ENCODE data around the gene ARHGEF11.
"Not testable (repeated sequence)": the region's sequence is repeated elsewhere in the genome, so short reads cannot be mapped to it uniquely, and the experiment has no call there.

The ARHGEF11 gene

GRCh38 chr1:156928043-156928602 lies 117.4 kb downstream of the ARHGEF11 start:
- Histone ChIP-seq H3K4me2 (ENCODE audit: low read length) (peak overlapping the region; percentile 79), H3K4me1 (ENCODE audit: control insufficient read depth, insufficient read depth, low read length) (peaks cover 13% of the 10 kb centered on the region), H3K9ac (ENCODE audit: low read depth, low read length) (no peak overlapping the region), H3K27me3 (ENCODE audit: control insufficient read depth, insufficient read depth, low read length) (peaks cover 69% of the 10 kb centered on the region), H3K9me3 (replicated peaks; ENCODE audit: low read length) (no peaks in the 10 kb centered on the region), H3K4me3 (ENCODE audit: low read length) (no peak overlapping the region), H3K36me3 (ENCODE audit: insufficient read depth, low read length) (no peaks in the 10 kb centered on the region)

- Histone ChIP-seq H3K4me3 (ENCODE audit: low read length) (peak overlapping the region; percentile 54), H3K27me3 (ENCODE audit: control insufficient read depth, insufficient read depth, low read length) (peaks cover 76% of the 10 kb centered on the region), H3K9me3 (replicated peaks; ENCODE audit: low read length) (no peaks in the 10 kb centered on the region), H3K36me3 (ENCODE audit: insufficient read depth, low read length) (no peaks in the 10 kb centered on the region), H3K9ac (ENCODE audit: low read depth, low read length) (no peak overlapping the region), H3K4me2 (ENCODE audit: low read length) (peak overlapping the region; percentile 79), H3K4me1 (ENCODE audit: control insufficient read depth, insufficient read depth, low read length) (peaks cover 13% of the 10 kb centered on the region)
Measured at GRCh38 chr1:156927215-156928042, 118.1 kb downstream of the ARHGEF11 start.

- H3K9me3 ChIP-seq (replicated peaks; ENCODE audit: low read length); H3K36me3 ChIP-seq (ENCODE audit: insufficient read depth, low read length); H3K9ac ChIP-seq (ENCODE audit: low read depth, low read length); H3K4me3 ChIP-seq (ENCODE audit: low read length); H3K4me2 ChIP-seq (ENCODE audit: low read length): not testable (repeated sequence)
- peaks cover 83% of the 10 kb centered on the region for H3K27me3 ChIP-seq (ENCODE audit: control insufficient read depth, insufficient read depth, low read length)
- H3K4me1 ChIP-seq (ENCODE audit: control insufficient read depth, insufficient read depth, low read length): peaks cover 13% of the 10 kb centered on the region
Measured at GRCh38 chr1:156926695-156927094, 118.8 kb downstream of the ARHGEF11 start.

- Histone ChIP-seq H3K4me1 (ENCODE audit: control insufficient read depth, insufficient read depth, low read length) (peaks cover 13% of the 10 kb centered on the region), H3K4me3 (ENCODE audit: low read length) (no peak overlapping the region), H3K9ac (ENCODE audit: low read depth, low read length) (no peak overlapping the region), H3K36me3 (ENCODE audit: insufficient read depth, low read length) (no peaks in the 10 kb centered on the region), H3K27me3 (ENCODE audit: control insufficient read depth, insufficient read depth, low read length) (peaks cover 88% of the 10 kb centered on the region), H3K4me2 (ENCODE audit: low read length) (no peak overlapping the region), H3K9me3 (replicated peaks; ENCODE audit: low read length) (no peaks in the 10 kb centered on the region)
Measured at GRCh38 chr1:156926175-156926574, 119.4 kb downstream of the ARHGEF11 start.

- H3K4me2 ChIP-seq (ENCODE audit: low read length): no peak overlapping the region
- H3K4me1 ChIP-seq (ENCODE audit: control insufficient read depth, insufficient read depth, low read length): peaks cover 17% of the 10 kb centered on the region
- H3K4me3 ChIP-seq (ENCODE audit: low read length): no peak overlapping the region
- peaks cover 90% of the 10 kb centered on the region for H3K27me3 ChIP-seq (ENCODE audit: control insufficient read depth, insufficient read depth, low read length)
- H3K9me3 ChIP-seq (replicated peaks; ENCODE audit: low read length): no peaks in the 10 kb centered on the region
- H3K36me3 ChIP-seq (ENCODE audit: insufficient read depth, low read length): no peaks in the 10 kb centered on the region
- no peak overlapping the region for H3K9ac ChIP-seq (ENCODE audit: low read depth, low read length)
Measured at GRCh38 chr1:156925154-156926010, 120.2 kb downstream of the ARHGEF11 start.

- H3K4me1 ChIP-seq (ENCODE audit: control insufficient read depth, insufficient read depth, low read length): peaks cover 22% of the 10 kb centered on the region
- peaks cover 86% of the 10 kb centered on the region for H3K27me3 ChIP-seq (ENCODE audit: control insufficient read depth, insufficient read depth, low read length)
- no peak overlapping the region for H3K4me2 ChIP-seq (ENCODE audit: low read length)
- no peaks in the 10 kb centered on the region for H3K9me3 ChIP-seq (replicated peaks; ENCODE audit: low read length)
- H3K4me3 ChIP-seq (ENCODE audit: low read length): no peak overlapping the region
- no peaks in the 10 kb centered on the region for H3K36me3 ChIP-seq (ENCODE audit: insufficient read depth, low read length)
- H3K9ac ChIP-seq (ENCODE audit: low read depth, low read length): no peak overlapping the region
Measured at GRCh38 chr1:156924478-156925153, 120.9 kb downstream of the ARHGEF11 start.

- Histone ChIP-seq H3K4me2 (ENCODE audit: low read length) (peak overlapping the region; percentile 15), H3K4me1 (ENCODE audit: control insufficient read depth, insufficient read depth, low read length) (peaks cover 22% of the 10 kb centered on the region), H3K9me3 (replicated peaks; ENCODE audit: low read length) (no peaks in the 10 kb centered on the region), H3K4me3 (ENCODE audit: low read length) (no peak overlapping the region), H3K9ac (ENCODE audit: low read depth, low read length) (no peak overlapping the region), H3K36me3 (ENCODE audit: insufficient read depth, low read length) (no peaks in the 10 kb centered on the region), H3K27me3 (ENCODE audit: control insufficient read depth, insufficient read depth, low read length) (peaks cover 80% of the 10 kb centered on the region)
Measured at GRCh38 chr1:156923670-156924477, 121.7 kb downstream of the ARHGEF11 start.

GRCh38 chr1:156922986-156923669 lies 122.4 kb downstream of the ARHGEF11 start:
- Histone ChIP-seq H3K27me3 (ENCODE audit: control insufficient read depth, insufficient read depth, low read length) (peaks cover 76% of the 10 kb centered on the region), H3K36me3 (ENCODE audit: insufficient read depth, low read length) (no peaks in the 10 kb centered on the region), H3K4me1 (ENCODE audit: control insufficient read depth, insufficient read depth, low read length) (peaks cover 22% of the 10 kb centered on the region), H3K4me3 (ENCODE audit: low read length) (no peak overlapping the region), H3K9me3 (replicated peaks; ENCODE audit: low read length) (no peaks in the 10 kb centered on the region), H3K4me2 (ENCODE audit: low read length) (peak overlapping the region; percentile 15), H3K9ac (ENCODE audit: low read depth, low read length) (no peak overlapping the region)

- Histone ChIP-seq H3K9me3 (replicated peaks; ENCODE audit: low read length) (no peaks in the 10 kb centered on the region), H3K9ac (ENCODE audit: low read depth, low read length) (no peak overlapping the region), H3K27me3 (ENCODE audit: control insufficient read depth, insufficient read depth, low read length) (peaks cover 58% of the 10 kb centered on the region), H3K36me3 (ENCODE audit: insufficient read depth, low read length) (no peaks in the 10 kb centered on the region), H3K4me2 (ENCODE audit: low read length) (peak overlapping the region; percentile 83), H3K4me1 (ENCODE audit: control insufficient read depth, insufficient read depth, low read length) (peaks cover 14% of the 10 kb centered on the region), H3K4me3 (ENCODE audit: low read length) (no peak overlapping the region)
Measured at GRCh38 chr1:156921053-156921529, 124.5 kb downstream of the ARHGEF11 start.

Measured in skeletal muscle satellite cell (primary cell).